ENCODE results near the gene INF2.

The INF2 gene

DNA sequence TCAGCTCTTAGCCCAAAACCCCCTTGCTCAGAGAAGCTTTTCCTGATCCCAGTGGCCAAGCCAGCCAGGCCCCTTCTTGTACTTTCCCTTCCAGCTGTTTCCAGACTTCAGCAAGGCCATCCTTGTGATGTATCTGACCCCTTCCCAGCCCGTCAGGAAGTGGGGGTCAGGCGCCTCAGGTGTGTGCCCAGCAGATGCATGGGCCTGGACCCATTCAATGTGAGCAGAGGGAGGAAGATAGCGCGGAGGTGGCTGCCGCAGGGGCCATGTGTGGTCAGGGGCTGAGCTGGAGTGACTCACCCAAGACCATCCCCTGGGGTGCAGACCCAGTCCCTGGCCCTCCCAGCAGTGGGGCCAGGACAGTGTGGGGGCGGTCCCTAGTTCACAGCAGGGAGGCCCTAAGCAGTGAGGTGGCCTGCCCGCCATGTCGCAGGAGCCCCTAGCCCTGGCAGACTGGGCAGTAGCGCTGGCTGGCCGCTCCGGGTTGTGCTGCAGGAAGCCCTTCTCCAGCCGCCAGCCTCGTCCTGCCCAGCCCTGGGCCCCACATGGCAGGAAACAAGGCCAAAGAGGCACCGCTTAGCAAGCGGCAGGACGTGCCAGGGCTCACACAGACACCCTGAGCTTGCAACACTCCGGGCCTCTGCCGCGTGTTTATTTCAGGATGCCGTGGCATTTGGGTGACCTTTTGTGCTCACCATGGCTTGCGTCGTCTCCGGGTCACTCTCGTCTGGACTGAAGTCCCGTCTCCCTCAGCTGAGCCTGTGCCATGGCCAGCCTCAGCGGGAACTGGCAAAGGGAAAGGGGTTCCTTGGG lies 46.6 kb downstream of the INF2 start:
- TF ChIP-seq, protein P1, sequence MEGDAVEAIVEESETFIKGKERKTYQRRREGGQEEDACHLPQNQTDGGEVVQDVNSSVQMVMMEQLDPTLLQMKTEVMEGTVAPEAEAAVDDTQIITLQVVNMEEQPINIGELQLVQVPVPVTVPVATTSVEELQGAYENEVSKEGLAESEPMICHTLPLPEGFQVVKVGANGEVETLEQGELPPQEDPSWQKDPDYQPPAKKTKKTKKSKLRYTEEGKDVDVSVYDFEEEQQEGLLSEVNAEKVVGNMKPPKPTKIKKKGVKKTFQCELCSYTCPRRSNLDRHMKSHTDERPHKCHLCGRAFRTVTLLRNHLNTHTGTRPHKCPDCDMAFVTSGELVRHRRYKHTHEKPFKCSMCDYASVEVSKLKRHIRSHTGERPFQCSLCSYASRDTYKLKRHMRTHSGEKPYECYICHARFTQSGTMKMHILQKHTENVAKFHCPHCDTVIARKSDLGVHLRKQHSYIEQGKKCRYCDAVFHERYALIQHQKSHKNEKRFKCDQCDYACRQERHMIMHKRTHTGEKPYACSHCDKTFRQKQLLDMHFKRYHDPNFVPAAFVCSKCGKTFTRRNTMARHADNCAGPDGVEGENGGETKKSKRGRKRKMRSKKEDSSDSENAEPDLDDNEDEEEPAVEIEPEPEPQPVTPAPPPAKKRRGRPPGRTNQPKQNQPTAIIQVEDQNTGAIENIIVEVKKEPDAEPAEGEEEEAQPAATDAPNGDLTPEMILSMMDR (IDR thresholded peaks at IDR 0.05; ENCODE audit: low read depth, low read length, missing control alignments): no peak
- no peak overlapping the region for H3K4me3 ChIP-seq (ENCODE audit: low read depth, low read length)
- DNase-seq (ENCODE audit: low read depth): no peak

DNA sequence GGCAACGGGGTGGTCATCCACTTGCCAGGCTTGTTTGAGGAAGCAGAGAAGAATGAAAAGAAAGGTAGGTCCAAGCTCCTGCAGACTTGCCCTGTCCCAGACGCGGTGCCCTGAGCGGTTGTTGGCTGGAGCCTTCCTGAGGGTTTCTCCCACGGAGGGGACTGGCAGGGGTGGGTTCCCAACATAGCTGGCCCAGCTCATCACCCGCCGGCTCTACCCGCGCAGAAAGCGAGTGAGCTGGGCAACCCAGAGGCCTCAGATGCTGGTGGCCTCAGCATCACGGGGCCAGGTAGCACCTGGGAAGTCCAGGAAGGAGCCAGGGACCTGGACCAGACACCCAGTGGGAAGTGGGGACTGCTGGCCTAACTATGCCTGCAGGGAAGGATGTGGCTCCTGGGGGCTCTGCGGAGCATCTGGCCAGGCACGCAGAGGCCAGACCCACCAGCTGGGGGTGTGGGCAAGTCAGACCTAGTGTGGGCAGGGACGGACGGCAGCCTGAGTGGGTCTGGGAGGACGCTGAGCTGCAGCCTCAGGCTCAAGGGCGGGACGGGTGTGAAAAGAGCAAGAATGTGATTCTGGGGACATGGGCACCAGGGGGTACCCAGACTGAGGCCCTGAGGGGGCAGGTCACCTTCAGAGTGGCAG lies 49.1 kb downstream of the INF2 start:
- no peak overlapping the region for H3K4me3 ChIP-seq (ENCODE audit: low read depth, low read length)
- no peak for DNase-seq (ENCODE audit: low read depth)

DNA sequence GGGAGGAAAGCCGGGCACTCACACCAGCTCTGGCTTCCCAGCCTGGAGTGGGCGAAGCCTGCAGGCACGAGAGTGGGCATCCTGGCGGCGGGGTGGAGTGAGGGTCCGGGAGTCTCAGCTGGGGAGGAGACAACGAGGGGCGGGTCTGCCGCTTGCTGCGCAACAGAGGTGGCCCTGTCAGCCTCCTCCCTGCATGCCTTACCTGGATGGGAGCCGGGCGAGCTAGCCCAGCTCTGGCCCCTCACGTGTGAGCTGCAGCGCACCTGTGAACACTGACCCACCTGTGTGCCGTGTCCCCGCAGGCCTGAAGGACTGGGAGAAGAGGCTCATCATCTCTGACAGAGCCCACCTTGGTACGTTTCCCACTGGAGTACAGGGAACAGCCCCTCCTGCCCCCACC lies 49.6 kb downstream of the INF2 start:
- H3K4me3 ChIP-seq (ENCODE audit: low read depth, low read length): no peak overlapping the region
- TF ChIP-seq, protein P1 (IDR thresholded peaks at IDR 0.05; ENCODE audit: low read depth, low read length, missing control alignments): no peak
- no peak for DNase-seq (ENCODE audit: low read depth)

More for the DNA sequence above, 49.1 kb downstream of the INF2 start:
- TF ChIP-seq, protein P1 (IDR thresholded peaks at IDR 0.05; ENCODE audit: low read depth, low read length, missing control alignments): no peak

DNA sequence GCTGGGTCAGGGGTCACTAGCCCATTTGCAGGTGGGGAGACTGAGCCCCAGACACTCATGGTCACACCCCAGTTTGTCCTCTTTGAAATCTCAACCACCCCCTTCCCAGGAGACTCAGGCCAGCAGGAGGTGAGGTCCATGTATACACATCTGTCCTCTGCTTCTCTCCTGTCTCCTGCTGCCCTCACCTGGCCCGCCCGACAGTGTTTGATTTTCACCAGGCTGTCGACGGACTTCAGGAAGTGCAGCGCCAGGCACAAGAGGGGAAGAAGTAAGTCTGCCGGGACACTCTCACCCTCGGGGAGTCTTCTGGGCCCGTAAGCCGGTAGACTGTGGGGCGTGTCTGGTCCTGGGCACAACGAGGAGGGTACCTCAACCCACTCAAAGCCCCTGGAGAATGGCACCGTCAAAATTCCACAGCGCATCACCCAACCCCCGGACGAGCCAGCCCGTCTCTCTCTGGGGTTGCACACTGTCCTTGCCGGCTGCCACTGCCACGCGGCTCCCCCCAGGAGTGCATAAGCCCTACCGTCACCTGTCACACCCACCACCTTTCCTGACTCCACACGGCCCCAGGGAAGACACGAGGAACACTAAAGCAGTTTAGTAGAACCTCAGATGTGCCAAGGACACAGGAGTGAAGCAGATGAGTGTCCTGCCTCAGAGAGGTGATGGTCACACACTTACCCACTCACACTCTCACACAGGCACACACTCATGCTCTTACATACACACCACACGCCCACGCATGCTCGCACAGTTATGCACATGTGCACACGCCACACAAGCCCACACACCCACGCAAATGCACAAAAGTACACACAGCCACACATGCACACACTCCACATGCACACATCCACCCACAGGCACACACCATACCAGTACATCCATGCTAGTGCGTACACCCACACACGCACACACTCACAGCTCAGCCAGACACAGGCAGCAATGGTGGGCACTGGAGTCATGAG lies 50.4 kb downstream of the INF2 start:
- H3K4me3 ChIP-seq (ENCODE audit: low read depth, low read length): no peak overlapping the region
- TF ChIP-seq, protein P1 (IDR thresholded peaks at IDR 0.05; ENCODE audit: low read depth, low read length, missing control alignments): no peak
- peak; percentile 16 for DNase-seq (ENCODE audit: low read depth)

DNA sequence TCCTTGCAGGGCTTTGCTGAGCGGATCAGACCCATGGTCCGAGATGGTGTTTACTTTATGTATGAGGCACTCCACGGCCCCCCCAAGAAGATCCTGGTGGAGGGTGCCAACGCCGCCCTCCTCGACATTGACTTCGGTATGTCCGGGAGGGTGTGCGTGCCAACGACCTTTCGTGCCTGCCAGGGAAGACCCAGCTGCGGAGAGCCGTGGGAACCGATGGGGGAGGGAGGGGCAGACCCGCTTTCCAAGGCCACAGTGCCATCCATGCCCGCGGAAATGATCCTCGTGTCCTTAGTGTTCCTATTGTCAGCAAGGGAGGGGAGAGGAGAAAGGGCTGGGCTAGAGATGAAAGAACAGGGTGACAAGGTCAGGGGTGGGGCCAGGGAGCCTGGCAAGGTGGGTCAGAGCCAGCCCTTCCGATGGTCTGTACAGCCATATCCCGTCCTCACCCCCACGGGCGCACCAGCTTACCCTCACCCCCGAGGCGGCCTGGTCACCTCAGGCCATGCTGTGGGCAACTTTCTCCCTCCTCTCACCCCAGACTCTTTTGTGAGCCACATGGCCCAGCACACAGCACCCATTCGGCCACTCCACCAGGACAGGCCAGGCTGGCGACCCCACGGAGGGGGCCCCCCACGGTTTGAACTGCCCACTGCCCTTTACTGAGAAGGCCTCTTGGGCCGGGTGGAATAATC lies 51.8 kb downstream of the INF2 start:
- H3K4me3 ChIP-seq (ENCODE audit: low read depth, low read length): no peak overlapping the region
- DNase-seq (ENCODE audit: low read depth): no peak
- TF ChIP-seq, protein P1 (IDR thresholded peaks at IDR 0.05; ENCODE audit: low read depth, low read length, missing control alignments): no peak

DNA sequence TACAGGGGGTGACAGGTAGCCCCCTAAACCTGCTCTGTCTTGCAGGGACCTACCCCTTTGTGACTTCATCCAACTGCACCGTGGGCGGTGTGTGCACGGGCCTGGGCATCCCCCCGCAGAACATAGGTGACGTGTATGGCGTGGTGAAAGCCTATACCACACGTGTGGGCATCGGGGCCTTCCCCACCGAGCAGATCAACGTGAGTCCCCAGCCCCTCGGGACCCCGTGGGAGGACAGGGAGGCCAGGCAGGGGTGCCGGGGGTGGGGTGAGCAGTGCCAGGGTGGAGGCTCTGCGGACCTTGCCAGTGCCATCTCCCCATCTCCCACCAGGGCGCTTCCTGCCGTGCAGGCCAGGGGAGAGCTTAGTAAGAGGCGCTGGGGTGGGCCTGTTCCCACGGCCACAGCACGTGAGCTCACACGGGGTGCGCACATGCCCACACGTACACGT lies 52.4 kb downstream of the INF2 start:
- H3K4me3 ChIP-seq (ENCODE audit: low read depth, low read length): no peak overlapping the region
- no peak for DNase-seq (ENCODE audit: low read depth)
- TF ChIP-seq, protein P1 (IDR thresholded peaks at IDR 0.05; ENCODE audit: low read depth, low read length, missing control alignments): no peak
